GM12891 (cell line): ENCODE data around the gene FGD5.

Experiments used
- POLR2A ChIP-seq: IDR thresholded peaks from 2 replicates; pipeline ENCODE4 v1.6.1; 2011; ENCODE audit warnings: low read depth, low read length, control low read depth
- POLR2AphosphoS5 ChIP-seq: IDR thresholded peaks from 2 replicates; pipeline ENCODE4 v1.6.1; 2011; ENCODE audit warnings: low read depth, low read length, control low read depth
- SPI1 ChIP-seq: IDR thresholded peaks from 2 replicates; pipeline ENCODE4 v1.6.1; 2011; ENCODE audit warnings: low read depth, low read length, control low read depth
- TAF1 ChIP-seq: IDR thresholded peaks from 2 replicates; pipeline ENCODE4 v1.6.1; 2011; ENCODE audit warnings: low read depth, low read length, control low read depth

GRCh38 chr3:14976317-14976716, 157.6 kb downstream of the FGD5 start:
- TF ChIP-seq POLR2A (no peak), POLR2AphosphoS5 (no peak), TAF1 (no peak), SPI1 (no peak)
